T-helper 22 cell (primary cell): ENCODE measurements around the gene PGA5.

Experiments
- DNase-seq: peaks from one replicate; pipeline ENCODE4 v3.0.0-alpha.2; 2020; ENCODE audit warnings: low read depth

Gene PGA5

DNA sequence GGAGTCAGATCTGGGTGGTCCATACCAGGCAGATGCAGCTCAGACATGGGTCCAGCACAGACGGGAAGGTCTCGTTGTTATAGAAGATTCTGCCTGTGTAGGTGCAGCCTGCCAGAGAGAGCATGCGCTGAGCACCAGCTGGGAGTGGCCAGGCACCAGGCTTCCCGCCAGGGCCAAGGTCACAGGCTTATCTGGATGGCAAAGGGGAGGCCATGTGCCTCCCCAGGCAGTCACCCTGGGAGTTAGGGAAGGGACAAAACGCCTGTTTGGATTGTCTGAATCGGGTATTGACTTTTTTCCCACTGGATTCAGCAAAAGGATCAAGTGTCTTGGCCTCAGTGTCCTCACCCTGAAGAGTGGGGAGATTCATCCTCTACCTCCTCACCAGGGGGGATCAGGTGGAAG lies 26.5 kb downstream of the PGA5 start:
- no peak for DNase-seq

DNA sequence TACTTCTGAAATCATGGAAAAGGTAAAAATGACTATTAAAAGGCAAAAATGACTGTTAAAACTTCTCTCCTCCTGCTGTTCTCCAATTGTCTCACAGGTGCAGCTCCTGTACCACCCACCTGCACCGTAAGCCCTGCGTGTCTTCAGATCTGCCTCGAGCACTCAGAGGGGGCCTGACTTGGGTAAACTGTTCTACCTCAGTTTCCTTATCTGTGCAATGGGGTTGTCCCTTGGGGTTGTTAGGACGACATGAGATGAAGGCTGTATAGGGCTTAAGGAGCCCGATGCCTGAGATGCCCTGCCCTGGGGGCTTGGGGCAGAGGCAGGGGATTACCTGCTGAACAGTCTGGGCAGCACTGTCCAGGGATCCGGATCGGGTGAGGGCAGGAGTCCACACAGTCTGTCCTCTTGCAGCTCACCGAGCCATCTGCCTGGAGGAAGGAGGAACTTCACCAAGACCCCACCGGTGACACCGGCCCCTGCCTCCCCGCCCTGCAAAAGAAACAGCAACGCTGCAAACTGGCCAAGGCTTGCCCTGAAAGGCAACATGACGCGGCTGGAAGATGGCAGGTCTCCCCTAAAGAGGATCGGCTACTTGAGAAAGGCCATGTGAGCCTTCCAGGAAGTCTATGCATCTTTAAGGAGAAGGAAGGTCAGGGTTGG lies 27.7 kb downstream of the PGA5 start:
- no peak for DNase-seq

GRCh38 chr11:61270354-61271076 lies 29.5 kb downstream of the PGA5 start:
- no peak for DNase-seq

DNA sequence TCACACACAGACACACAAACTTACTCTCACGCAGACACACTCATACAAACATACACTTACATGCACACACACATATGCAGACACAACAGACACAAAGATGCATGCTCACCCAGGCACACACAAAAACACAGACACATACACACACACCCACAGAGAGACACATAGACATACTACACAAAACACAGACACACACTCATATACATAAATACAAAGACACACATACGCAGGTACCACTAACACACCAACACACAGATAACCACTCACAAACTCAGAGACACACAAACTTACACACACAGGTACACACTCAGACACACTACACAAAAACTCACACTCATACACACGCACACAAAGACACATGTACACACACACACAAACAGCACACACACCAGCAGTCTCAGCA lies 31.8 kb downstream of the PGA5 start:
- DNase-seq, result no peak

- DNase-seq, result no peak
These were observed 32.5 kb downstream of the PGA5 start for GRCh38 chr11:61273178-61274078.

DNA sequence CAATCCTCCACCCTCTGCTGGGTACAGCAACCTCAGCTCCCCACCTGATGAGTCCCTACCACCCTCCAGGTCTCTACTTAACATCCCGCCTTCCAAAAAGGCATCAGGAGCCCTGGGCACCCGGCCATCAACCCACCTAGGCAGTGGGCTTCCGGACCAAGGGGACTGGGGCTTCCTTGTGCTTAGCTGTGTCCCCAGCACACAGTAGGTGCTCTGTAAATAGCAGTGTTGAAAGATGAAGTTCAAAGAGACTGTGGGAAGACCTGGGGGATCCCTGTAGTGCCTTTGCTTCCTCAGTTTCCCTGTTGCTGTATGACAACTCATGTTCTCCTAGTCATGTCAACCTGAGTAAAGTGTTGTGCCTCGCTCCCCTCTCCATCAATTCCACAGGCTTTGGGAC lies 33.1 kb downstream of the PGA5 start:
- DNase-seq, result no peak

GRCh38 chr11:61275191-61275590 lies 34.2 kb downstream of the PGA5 start:
- no peak for DNase-seq

GRCh38 chr11:61277186-61278000 lies 36.4 kb downstream of the PGA5 start:
- DNase-seq, result no peak

DNA sequence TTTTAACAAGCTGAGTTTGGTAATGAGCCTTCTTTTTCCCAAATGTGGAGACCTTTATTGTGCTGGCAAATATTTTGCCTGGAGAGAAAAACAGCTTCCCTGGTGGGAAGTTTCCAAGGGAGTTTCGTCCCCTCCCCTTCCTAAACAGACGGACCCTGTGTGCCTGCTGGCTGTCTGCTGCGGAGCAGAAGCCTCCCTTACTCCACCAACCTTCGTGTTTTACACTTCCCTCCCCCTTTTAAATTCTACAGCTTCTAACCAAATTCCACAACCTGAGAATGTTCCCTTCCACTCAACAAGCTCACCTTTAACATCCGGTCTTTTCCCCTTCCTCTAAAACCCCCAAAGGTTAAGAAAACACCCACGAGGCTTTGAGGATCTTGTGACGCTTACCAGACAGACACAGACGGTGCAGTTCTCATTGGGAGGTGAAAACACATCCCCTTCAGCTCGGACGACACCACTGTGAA lies 37.1 kb downstream of the PGA5 start:
- DNase-seq, result no peak

DNA sequence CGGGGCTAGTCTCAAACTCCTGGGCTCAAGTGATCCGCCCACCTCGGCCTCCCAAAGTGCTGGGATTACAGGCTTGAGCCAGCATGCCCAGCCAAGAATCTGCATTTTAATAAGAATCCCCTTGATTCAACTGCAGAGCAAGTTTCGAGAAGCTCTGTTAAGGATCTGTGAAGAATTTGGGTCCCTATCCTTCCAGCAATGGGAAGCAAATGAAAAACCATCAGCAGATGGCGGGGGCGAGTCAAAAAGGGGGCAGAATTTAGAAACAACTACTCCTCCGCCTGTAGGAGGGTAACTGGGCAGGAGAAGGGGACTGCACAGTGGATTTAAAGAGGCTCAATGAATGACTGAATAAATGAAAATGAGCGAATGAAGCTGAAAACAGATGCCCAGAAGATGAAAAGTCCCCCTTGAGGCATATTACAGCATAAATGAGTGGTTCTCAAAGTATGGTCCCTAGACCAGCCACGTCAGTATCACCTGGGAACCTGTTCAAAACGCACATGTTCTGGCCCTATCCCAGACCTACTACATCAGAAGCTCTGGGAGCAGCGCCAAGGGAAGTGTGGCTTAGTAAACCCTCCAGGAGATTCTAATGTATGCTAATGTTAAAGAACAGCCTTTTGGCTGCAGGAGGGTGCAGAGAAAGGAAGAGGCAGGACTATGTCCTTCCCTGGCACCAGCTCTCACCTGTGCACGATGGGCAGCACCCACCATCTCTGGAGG lies 39.1 kb downstream of the PGA5 start:
- DNase-seq, result no peak

DNA sequence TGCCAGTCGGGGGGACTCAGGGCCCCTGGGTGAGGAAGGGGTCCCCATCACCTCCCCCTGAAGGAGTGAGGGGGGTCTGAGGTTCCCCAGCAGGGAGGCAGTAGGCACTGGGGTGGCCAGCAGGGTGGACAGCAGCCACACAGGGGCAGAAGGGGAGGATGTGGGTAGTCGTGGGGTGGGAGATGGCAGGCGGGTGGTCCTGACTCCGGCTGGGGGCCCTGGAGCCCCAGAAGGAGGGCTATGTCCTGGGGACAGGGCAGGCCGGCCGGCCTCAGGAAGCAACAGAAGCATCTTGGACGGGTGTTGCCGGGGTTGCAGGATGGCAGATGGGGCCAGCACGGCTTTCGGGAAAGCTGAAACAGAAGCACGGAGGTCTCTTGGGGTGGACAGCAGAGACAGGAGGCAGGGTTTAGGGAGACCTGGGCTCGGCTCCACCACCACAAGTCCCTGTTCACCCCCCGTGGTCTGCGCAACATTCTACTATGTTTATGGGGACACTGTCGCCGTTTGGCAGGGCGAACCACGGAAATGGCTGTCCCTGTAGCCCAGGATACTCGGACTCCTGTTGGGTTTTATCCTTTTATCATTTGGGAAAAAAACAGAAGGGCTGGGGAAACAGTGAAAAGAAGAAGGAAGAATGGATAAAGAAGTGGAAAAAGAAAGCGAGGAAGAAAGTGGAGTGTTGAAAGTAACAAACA lies 40.1 kb downstream of the PGA5 start:
- DNase-seq, result no peak

DNA sequence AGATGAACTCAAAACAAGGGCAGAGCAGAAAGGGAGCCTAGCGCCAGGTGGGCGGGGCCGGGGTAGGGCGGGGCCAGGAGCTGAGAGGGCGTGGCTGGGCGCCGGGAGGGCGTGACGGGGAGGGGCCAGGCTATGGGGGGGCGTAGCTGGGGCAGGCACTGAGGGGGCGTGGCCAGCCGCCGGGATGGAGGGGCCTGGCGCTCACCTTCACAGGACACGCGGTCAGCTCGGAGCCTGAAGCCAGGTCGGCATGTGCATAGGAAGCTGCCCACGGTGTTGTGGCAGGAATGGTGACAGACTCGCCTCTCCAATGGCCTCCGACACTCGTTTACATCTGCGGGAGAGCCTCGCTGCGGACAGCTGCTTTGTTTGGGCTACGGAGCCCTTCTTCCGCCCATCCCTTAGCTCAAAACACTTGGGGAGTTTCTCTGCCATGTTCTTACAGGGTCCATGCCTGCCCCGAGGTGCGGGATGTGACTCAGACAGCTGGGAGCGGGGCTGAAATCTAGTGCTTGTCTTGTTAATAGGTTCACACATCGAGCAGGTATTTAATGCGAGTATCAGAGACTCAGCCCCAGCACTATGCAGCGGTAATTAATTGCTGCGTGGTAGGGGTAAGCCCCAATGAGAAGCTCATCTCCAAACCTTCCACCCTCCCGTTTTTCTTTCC lies 40.7 kb downstream of the PGA5 start:
- no peak for DNase-seq

- no peak for DNase-seq
These were observed 42.6 kb downstream of the PGA5 start for GRCh38 chr11:61283613-61284012.

DNA sequence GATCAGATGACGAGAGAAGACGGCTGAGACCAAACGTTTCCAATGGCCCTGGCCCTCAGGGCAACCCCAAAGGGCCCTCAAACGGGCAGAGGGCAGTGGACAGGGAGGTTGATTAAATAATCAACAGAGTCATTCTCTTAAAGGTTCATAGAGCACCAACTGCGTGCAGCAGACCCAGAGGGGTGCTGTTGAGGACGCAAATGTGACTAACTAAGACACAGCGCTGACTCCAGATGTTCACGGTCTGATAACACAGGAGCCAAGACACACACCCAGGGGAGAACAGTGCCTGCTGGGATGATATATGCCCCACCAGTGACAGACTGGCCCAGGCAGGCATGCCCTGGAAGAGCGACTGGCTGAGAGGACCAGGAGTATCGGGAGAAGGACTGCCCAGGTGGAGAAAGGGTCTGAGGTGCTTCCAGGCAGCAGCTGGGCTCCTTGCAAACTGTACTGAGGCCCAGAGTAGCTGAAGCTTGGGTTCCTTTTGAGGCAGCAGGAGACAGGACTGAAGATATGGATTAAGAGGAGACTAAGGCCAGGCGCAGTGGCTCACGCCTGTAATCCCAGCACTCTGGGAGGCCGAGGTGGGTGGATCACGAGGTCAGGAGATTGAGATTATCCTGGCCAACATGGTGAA lies 46.5 kb downstream of the PGA5 start:
- no peak for DNase-seq

GRCh38 chr11:61290905-61291690 lies 50.1 kb downstream of the PGA5 start:
- DNase-seq, result no peak

DNA sequence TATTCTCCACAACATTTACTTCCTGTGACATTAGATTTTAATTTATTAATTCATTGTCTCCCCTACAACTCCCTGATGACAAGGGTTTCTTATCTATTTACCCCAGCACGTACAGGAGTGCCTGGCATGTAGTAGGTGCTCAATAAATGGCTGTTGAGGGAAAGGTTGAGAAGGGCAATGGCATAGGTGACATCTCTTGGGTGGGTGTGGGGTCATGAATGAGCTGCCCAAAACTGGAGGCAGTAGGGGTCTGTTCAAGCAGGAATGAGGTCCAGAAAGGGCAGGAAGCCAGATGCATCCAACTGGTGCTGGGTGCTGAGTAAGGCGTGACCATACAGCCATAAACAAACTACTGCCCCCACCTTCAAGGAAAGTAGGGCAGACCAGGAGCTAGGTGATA lies 51.4 kb downstream of the PGA5 start:
- no peak for DNase-seq

- no peak for DNase-seq
These were observed 53.1 kb downstream of the PGA5 start for GRCh38 chr11:61293867-61294716.
